Measurements from ENCODE around the gene BNIPL.

Gene BNIPL

DNA sequence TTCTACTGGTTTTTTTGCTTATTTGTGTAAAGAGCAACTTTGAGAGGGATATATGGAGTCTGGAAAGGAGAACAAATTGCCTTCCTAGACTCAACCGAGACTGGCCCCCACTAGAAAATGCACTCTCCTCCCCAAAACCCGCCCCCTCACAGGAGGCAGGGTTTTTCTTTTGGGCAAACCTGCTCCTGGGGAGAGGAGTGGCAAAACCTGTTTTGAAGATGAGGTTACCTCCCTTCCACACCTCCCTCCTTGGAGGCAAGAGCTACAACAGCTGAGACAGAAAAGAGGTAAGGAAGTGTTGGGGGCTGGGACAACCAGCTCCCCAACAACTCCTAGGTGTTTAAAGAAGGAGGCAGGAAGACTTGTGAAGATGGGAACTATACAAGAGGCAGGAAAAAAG, at the start of gene BNIPL:
Gene BNIPL, plus strand, starts transcription at position 231 of the 400 bp plus-strand sequence. Its CDS starts 140 bp downstream, at position 371.
- in situ Hi-C loops (cut with HindIII; ENCODE audit: low sequenced_read_pairs) = no loop called here

- in situ Hi-C loops (cut with HindIII; ENCODE audit: low sequenced_read_pairs) = no loop called here
Observed at GRCh38 chr1:150987924-150988323, 48.5 kb upstream of the BNIPL start.

GRCh38 chr1:150992626-150993025, 43.8 kb upstream of the BNIPL start:
- in situ Hi-C loops (cut with HindIII; ENCODE audit: low sequenced_read_pairs) = no loop called here

GRCh38 chr1:150994248-150994647, 42.1 kb upstream of the BNIPL start:
- in situ Hi-C loops (cut with HindIII; ENCODE audit: low sequenced_read_pairs) = no loop called here

- in situ Hi-C loops (cut with HindIII; ENCODE audit: low sequenced_read_pairs) = no loop called here
Observed at GRCh38 chr1:150995460-150995859, 40.9 kb upstream of the BNIPL start.

- in situ Hi-C loops (cut with HindIII; ENCODE audit: low sequenced_read_pairs) = no loop called here
Observed at GRCh38 chr1:150995896-150996295, 40.5 kb upstream of the BNIPL start.

DNA sequence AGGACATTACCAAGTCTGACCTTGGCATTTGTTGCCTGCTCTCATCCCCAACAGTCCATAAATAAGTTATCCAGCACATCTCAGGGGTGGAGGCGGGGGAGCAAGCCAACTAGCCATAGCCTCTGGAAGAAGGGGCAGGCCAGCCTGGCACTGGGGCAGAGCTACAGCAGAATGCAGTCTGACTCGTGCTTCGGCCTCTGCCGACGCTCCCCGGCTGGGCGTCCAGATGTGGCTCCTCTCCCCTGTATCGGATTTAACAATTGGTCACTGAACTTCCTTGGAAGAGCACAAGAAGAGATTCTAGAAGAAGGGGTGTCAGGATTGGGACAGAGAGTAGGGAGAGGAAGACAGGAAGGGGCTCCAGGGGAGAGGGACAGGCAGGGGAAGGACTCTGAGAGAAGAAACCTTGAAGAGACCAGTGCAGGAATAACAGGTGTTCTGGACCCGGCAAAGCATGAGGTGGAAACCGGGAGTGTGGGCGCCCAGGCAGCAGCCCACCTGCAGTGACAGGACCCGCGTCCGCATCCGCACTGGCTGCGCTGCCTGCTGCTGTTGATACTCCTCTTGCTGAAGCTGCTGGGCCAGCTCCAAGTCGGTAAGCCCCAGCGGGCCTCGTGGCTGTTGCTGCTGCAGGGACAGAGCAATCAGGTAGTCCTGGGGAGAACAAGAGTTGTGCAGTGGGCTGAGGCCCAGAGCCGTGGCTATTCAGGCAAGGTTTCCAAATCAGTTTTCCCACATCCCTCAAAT, 39.1 kb upstream of the BNIPL start:
- in situ Hi-C loops (cut with HindIII; ENCODE audit: low sequenced_read_pairs) = no loop called here

- in situ Hi-C loops (cut with HindIII; ENCODE audit: low sequenced_read_pairs) = no loop called here
Observed at GRCh38 chr1:150997949-150998348, 38.4 kb upstream of the BNIPL start.

DNA sequence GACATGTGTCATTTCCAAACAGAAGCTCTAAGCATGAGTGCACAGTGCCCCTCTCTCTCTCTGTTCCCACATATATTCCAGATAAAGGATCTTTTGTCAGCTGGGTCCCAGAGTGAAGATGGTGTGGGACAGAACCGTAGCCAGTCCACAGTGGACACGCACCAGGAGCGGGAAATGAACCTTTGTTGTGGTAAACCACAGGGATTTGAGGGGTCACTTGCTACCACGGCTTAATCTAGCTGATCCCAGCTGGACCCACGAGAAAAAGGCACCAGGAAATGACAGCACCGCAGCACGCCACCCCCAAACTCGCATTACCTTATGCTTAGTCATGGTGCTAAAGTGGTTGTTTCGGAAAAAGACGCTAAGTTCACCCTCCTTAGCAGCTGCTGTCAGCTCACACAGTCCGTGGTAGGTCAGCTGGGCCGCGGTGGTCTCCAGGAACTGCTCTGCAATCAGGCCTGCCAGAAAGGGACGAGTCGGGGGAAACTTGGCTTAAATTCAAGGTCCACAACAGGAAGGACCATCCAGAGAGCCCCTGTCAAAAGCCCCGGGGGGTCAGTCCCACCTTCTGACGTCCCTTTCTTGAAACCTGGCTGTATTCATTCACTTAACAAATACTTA, 37.2 kb upstream of the BNIPL start:
- in situ Hi-C loops (cut with HindIII; ENCODE audit: low sequenced_read_pairs) = no loop called here

DNA sequence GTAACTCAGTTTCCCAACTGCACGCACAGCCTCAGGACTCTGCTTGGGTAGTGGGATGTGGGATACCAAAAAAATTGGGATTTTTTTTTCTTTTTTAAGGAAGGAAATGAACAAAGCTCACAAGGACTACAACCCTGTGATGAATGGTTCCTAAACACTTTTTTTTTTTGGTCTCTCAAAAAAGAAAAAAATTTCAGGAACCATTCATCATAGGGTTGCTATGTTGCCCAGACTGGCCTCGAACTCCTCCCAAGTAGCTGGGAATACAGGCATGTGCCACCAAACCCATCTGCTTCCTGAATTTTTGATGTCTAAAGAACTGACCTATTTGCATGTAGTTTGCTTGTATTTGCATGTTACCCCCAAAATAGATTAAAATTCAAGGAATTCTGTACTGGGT, 36.5 kb upstream of the BNIPL start:
- in situ Hi-C loops (cut with HindIII; ENCODE audit: low sequenced_read_pairs) = no loop called here

DNA sequence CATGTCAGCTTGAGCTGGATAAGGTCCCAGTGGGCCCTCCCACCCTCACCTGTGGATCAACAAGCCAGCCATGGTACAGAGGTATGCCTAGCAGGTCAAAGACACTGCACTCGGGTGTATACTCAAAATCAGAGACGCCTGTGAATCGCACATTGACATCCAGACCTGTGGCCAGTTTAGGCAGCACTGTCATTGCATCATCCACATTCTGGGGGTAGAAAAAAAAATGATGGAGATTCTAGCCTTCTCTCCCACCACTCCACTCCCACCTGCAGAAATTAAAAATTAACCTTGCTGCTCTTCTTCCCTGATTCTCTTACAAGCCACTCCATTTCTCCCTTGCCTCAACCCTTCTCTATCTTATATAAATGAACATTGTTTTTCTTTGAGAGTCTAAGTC, 36.0 kb upstream of the BNIPL start:
- in situ Hi-C loops (cut with HindIII; ENCODE audit: low sequenced_read_pairs) = no loop called here

DNA sequence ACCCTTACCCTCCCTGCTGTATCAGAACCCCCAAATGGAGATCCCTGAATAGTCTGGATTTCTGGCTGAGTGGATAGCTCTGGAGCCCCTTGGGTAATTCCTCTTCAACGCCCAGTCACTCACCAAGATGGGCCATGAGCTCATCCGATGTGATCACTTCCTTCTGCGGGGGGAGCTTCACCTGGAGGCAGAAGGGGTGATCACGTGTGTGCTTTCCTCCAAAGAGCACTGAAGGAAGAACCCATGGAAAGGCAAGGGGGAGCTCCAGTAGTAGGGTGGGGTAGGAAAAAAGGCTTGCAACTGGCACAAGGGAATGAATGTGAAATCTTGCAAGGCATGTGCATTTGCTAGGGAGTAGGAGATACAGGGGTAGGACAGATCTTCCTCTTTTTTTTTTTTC, 34.8 kb upstream of the BNIPL start:
- in situ Hi-C loops (cut with HindIII; ENCODE audit: low sequenced_read_pairs) = no loop called here

DNA sequence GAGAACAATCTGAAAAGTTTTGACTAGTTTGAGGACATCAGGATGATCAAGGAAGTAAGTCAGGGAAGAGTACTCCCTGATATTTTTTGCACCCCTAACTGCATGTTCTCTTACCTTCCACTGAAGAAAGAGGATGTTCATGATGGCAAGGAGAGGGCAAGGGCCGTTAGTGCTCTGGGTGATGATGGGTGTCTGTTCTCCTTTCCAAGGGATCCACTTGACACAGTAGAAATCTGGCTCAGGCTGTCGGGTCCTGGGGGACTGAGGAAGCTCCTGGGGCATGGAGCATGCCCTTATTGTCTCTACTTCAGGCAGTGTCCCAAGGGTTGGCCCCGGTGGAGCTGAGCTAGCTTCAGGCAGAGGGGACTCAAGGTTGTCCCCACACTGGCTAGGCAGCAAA, 34.3 kb upstream of the BNIPL start:
- in situ Hi-C loops (cut with HindIII; ENCODE audit: low sequenced_read_pairs) = no loop called here

DNA sequence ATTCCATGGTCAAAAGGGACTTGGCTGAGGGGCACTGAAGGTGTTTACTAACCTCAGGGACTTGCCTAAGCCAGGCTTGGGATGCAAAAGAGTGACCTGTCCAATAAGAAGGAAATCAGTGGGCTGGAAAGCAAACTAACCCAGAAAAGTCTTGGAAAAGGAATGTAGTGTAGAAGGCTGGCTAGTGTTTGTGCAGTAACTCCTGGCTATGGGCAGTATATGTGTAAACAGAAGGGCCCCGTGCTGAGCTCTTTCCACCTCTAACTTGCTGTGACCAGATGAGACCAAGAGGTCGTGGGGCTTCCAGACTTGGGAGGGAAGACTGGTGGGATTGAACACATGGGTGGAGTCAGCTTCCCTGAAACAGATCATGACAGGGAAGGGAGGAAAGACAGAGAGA, 33.8 kb upstream of the BNIPL start:
- in situ Hi-C loops (cut with HindIII; ENCODE audit: low sequenced_read_pairs) = no loop called here

DNA sequence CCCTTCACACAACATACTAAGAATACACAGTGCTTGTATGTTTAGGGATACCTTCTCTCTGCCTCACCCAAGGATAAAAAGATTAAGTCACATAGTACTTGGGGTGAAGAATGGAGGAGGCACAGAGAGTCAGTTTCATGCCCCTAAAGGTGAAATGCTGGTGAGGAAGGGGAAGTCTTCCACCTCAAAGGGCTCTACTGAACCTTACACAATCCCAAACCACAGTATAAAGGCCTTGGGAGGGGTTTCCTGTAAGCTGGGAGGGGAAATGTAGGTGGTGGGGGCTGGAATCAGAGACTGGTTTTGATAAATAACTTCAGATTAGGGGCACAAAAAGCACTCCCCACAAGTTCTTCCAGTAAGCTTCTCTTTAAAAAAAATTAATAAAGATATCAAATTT, 33.2 kb upstream of the BNIPL start:
- in situ Hi-C loops (cut with HindIII; ENCODE audit: low sequenced_read_pairs) = no loop called here

DNA sequence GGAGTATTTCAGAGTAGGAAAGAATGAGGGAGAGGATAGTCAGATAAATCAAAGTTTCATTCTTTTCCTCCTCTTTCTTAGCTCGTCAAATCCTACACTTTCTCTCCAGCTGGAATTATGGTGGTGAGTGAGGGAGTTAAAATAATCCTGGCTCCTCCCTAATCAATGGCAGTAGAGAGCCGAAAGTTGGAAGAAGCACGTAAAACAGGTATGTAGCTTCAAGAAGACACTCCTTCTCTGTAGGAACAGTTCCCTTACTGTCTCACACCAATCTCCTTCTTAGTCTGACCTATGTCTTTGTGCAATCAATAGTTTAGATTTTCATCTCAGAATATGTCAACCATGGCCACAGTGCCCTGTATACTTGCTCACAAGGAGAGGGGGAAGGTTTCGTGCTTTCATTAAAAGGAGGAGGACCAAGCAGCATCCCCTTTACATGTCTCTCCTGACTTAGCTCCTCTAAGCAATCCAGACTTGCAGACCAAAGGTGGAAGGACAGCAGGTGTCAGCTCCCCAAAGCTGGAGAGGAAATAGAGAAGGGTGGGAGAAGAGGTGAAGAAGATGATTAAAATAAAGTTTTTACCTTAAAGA, 30.6 kb upstream of the BNIPL start:
- in situ Hi-C loops (cut with HindIII; ENCODE audit: low sequenced_read_pairs) = no loop called here

DNA sequence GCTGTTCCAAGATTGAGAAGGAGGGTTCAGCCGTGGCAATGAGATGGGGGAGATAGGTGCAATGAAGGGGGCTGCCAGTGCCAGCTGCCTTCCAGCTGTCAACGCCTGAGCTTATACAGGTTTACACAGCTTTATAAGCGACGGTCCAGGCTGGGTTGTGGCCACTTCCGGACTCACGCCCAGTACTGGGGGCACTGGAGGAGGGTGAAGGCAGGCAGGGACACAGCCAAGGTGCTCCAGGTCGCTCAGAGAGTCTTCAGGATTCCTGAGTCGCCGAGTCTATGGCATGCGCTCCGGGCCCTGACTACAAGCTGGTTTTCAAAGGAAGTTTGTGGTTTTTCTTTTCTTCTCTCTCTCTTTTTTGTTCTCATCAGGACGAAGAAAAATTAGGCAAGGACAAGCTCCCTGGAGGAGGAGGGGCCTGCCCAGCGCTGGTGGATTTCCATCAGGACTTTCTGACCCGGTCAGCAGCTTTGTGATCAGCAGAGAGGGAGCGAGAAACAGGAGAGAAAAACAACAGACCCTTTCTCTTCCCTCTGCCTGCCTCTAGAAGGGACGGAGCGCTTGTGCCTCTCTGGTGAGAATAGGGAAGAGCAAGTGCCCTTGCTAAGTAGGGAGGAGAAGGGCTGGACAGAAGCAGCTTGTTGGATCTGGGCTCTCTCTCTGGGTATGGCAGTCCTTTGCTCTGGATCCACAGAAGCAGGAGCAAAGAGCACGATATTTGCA, 29.9 kb upstream of the BNIPL start, which contains the start of gene MINDY1:
Gene MINDY1, minus strand, starts transcription at position 576 of the 726 bp plus-strand sequence. CDS start 4,285 bp downstream, outside the sequence.
- in situ Hi-C loops (cut with HindIII; ENCODE audit: low sequenced_read_pairs) = no loop called here

- in situ Hi-C loops (cut with HindIII; ENCODE audit: low sequenced_read_pairs) = no loop called here
Observed at GRCh38 chr1:151007853-151008243, 28.5 kb upstream of the BNIPL start.

DNA sequence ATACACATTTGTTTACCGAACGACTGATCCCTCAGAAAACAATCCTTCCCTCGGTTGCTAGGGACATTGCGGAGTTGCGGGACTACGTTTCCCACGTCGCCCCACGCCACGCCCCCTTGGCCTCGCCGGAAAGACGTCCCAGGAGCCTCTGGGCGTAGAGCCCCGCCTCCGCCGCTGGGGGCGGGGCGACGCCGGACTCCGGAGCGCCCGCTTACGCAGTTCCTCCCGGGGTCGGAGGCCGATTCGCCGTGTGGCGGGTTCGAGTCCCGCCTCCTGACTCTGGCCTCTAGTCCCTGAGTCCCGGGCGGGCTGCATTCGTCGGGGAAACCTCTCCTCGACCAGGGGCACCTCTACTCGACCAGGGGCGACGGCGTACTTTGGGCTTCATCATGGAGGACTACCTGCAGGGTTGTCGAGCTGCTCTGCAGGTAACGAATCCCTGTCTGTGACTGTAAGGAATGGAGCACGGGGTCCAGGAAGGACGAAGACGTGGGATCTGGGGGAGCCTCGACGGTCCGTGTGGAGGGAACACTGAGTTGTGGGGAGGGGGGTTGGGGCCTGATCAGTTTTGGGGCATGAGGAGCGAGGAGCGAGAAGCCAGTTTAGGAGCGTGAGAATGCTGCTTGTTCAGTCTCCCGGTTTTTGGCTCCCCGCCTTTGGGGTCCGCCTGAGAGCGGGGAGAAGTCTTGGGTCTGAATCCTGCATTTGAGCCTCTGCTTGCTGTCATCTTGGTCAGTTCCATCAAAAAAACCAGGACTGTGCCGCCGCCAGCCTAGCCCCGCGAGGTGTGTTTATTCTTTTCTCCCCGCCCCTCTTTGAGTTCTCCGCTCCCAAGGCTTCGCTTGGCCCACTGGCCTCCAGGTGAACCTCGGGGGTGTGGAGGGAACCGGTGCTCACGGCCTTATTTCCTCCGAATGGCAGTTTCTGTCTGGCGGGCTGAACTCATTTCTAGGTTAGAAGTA, 27.9 kb upstream of the BNIPL start, which contains the start of gene PRUNE1:
Gene PRUNE1, plus strand, starts transcription at position 206 of the 962 bp plus-strand sequence. Its CDS starts 184 bp downstream, at position 390.
- in situ Hi-C loops (cut with HindIII; ENCODE audit: low sequenced_read_pairs) = no loop called here

- in situ Hi-C loops (cut with HindIII; ENCODE audit: low sequenced_read_pairs) = no loop called here
Observed at GRCh38 chr1:151009206-151009587, 27.2 kb upstream of the BNIPL start.

Data from DLD1 (cell line).